CD4-positive, alpha-beta T cell treated with Interferon alpha-2 for 1 hour (primary cell): ENCODE data around the gene LRRN2.
"Not testable (repeated sequence)": the region's sequence is repeated elsewhere in the genome, so short reads cannot be mapped to it uniquely, and the experiment has no call there.

Source experiments
- DNase-seq, 2 donors: peaks; one replicate each; pipeline ENCODE4 v3.0.0-alpha.2; 2020 to 2022

LRRN2 gene

GRCh38 chr1:204658295-204658694 is 27.2 kb downstream of the LRRN2 start:
- DNase-seq = no peak

- no peak for DNase-seq
Measured at GRCh38 chr1:204653590-204654340, 31.8 kb downstream of the LRRN2 start.

DNA sequence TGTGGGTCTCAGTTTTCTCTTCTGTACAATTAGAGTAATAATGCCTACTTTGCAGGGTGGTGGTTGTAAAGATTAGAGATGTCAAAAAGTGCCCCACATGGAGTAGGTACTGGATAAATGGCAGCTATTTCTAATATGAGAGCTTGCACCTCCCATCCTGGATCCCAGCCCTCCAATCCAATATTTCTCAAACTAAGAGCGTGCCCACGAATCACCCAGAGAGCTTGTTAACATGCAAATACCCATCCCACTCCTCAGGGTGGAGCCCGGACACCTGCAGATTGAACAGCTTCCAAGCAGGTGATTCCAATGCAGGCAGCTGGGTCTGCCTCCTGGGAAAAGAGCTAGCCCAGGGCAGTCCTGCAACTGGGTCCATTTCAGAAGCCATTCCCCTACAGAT is 33.0 kb downstream of the LRRN2 start:
- DNase-seq = no peak

GRCh38 chr1:204651843-204652421 is 33.6 kb downstream of the LRRN2 start:
- DNase-seq = no peak

DNA sequence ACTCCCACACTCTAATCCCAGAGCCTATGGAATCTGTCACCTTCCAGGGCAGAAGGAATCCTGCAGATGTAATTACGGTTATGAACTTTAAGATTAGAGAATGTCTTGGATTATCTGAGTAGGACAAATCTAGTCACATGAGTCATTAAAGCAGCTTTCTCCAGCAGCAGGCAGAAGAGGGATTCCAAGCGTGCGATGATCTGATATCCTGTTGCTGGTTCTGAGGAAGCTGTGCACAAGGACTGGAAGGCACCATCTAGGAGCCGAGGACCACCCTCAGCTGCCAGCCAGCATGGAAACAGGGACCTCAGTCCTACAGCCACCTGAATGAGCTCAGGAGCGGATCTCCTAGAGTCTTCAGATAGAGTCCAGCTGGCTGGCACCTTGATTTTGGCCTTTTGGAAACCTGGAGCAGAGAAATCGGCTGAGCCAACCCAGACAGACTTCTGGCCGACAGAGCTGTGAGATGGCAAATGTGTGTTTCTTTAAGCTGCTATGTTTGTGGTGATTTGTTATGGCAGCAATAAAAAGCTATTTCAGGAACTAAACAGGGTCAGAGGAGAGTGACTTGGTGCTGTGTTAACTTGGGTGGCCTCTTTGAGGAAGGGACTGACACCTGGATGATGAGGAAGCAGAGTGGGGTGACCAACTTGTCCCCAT is 34.5 kb downstream of the LRRN2 start:
- no peak for DNase-seq

- DNase-seq = no peak
Measured at GRCh38 chr1:204649721-204650521, 35.6 kb downstream of the LRRN2 start.

GRCh38 chr1:204648576-204648975 is 37.0 kb downstream of the LRRN2 start:
- no peak for DNase-seq

DNA sequence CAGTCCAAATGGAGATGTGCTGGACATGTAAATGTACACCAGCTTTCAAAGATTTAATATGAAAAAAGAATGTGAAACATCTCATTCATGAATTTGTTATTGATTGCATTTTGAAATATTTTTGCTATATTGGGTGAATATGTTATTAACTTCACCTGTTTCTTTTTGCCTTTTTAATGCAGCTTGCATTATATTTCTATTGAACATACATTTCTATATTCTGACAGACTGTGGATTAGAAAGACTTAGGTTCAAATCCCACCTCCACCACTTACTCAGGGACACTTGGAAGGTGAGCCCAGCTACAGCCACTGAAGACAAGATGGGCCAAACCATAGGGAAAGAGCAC is 37.8 kb downstream of the LRRN2 start:
- DNase-seq = no peak

DNA sequence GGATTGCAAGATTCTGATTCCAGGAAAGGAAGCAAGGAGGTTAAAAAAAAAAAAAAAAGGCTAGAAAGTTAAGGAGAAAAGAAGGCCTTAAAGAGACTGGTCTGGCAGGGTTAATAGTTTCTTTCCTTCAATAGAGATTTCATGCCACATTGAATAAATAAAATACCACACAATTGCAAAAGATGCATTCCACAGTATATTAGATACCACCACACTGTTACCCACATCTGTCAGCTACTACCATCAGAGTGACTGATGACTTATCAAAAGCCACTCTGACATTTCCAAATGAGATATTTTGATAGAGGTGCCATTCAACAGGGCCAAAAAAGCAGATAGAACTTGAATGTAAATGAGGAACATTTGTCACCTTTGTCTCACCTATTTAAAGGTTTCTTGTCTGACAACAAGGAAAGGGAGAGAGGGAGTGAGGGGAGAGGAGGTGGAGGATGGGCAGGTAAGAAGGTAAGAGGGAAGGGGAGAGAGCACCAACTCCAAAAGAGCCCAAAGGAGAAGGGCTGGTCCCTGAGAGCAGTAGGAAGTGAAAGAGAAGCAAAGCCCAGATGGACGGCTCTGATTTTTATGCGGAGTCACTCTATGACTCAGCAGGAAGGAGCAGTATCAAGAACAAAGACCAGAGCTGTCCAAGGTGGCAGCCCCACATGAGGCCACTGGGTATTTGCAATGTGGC is 38.3 kb downstream of the LRRN2 start:
- DNase-seq = peak; percentile 3 to 4

- no peak for DNase-seq
Measured at GRCh38 chr1:204645666-204646065, 39.9 kb downstream of the LRRN2 start.

- DNase-seq = no peak
Measured at GRCh38 chr1:204645251-204645650, 40.3 kb downstream of the LRRN2 start.

DNA sequence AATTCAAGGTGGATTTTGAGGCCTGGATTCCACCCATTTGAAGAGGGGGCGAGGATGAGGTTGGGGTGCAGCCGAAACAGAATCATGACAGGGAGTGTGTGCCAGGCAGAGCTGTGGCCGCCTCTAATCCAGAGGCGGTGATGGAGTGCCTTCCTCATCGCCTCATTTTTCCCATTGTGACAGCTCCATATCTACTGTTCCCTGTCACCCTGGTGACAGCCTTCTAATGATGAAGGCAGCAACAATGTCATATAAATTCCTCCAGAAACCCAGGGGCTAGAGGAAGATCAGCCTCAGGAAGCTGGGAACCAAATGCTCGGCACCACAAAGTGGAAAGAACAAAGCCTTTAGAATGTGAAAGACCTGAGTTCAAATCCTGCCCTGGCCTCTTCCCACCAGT is 42.0 kb downstream of the LRRN2 start:
- no peak for DNase-seq

DNA sequence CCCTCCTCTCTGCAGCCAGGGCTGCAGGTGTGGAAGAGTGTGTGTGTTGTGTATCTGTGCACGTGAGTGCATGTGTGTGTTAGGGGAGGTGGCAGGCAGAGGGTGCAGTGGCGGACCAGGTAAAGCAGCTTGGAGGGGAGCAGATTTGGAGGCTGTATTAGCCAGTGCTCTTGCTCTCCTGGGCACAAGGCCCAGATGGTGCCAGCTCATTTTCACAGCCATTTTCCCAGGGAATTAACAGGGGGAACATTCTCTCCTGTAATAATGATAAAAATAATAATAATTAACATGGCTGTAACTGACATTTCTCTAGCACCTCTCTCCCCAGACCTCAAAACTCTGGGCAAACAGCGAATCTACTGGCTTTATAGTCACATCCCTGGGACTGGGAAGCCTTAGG is 43.6 kb downstream of the LRRN2 start:
- DNase-seq = no peak

- DNase-seq = no peak
Measured at GRCh38 chr1:204641455-204641854, 44.1 kb downstream of the LRRN2 start.

DNA sequence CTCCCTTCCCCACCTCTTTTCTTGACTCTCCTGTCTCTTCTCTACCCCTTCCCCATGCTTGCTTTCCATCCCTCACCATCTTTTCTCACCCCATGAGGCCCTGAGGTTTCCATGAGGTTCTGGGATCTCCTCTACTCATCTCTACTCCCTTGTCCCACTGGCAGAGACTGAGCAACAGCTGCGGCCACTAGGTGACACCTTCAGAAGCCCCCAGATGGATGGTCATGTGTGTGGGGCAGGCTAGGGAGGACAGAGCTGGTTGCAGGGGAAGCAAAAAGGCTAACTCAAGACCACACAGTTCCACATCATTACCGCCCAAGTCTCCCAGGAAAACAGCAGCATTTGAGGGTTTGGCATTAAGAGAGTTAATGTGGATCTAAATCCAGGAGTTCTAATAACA is 45.0 kb downstream of the LRRN2 start:
- DNase-seq = no peak

GRCh38 chr1:204634260-204634910 is 51.2 kb downstream of the LRRN2 start:
- no peak for DNase-seq

DNA sequence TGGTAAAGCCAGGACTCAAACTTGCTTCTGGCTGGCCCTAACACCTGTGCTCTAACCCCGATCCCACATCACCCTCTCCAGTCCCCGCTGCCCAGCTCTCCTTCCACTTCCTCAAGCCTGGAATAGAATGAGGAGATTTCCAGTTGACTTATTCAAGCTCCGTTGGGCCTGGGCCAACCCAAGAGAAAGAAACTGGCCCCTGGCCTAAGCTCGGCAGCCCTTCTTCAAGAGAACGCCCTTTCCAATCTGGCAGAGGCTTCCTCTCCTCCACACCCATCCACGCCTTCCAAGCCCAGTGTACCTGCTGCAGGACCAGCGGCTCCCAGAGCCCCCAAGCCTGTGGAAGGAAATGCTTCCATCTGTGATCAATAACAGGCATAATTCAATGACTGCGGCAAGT is 51.9 kb downstream of the LRRN2 start:
- no peak for DNase-seq

GRCh38 chr1:204630132-204630905 is 55.2 kb downstream of the LRRN2 start:
- DNase-seq = no peak

DNA sequence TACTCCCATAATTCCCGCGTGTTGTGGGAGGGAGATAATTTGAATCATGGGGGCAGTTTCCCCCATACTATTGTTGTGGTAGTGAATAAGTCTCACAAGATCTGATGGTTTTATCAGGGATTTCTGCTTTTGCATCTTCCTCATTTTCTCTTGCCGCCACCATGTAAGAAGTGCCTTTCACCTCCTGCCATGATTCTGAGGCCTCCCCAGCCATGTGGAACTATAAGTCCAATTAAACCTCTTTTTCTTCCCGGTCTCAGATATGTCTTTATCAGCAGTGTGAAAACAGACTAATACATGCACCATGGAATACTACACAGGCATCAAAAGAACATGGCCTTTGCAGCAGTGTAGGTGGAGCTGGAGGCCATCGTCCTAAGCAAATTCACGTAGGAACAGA is 56.1 kb downstream of the LRRN2 start:
- DNase-seq = not testable (repeated sequence)

GRCh38 chr1:204628868-204629267 is 56.7 kb downstream of the LRRN2 start:
- no peak for DNase-seq

- DNase-seq = no peak
Measured at GRCh38 chr1:204627436-204627835, 58.1 kb downstream of the LRRN2 start.

DNA sequence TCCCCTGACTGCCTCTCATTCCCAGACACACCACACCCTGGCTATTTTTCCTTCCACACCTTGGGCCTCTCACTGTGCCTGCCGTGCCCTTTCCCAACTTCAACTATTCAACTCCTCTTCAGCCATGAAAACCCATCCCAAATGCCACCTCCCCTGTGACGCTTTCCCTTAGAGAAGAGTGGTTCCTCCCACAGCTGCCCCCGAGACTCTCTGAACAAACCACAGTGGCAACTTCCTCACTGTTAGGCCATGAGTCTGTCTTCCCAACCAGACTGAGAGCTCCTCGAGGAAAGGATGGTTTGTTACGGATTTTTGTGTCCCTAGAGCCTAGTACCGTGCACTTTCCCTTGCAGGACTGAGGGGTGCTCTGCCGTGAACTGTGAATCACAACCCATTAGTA is 59.2 kb downstream of the LRRN2 start:
- no peak for DNase-seq
